Measurements from ENCODE around the gene IL6ST. TPM values are rescaled to one million over a fixed set of nuclear protein-coding genes. Genes with fewer than 3 reads are reported as not detected.
"Not testable (repeated sequence)": the region's sequence is repeated elsewhere in the genome, so short reads cannot be mapped to it uniquely, and the experiment has no call there.

Gene IL6ST
- total RNA-seq, 4 donors from 2014 or later: 51.3 to 179 (median 136) TPM

GRCh38 chr5:55988979-55989638, 5.7 kb downstream of the IL6ST start:
- H3K4me3 ChIP-seq: peak overlapping the region in 1 of 4 donors; percentile 17
- peaks cover 5 to 56% (median 29%) of the 10 kb centered on the region in 4 donors for H3K4me1 ChIP-seq
- H3K9me3 ChIP-seq: no peaks in the 10 kb centered on the region
- H3K36me3 ChIP-seq: no peaks in the 10 kb centered on the region
- no peak for TF ChIP-seq POLR2A (IDR thresholded peaks at IDR 0.05)
- no peak for TF ChIP-seq EP300 (IDR thresholded peaks at IDR 0.05; ENCODE audit: low read depth)
- no peak for TF ChIP-seq POLR2AphosphoS5 (IDR thresholded peaks at IDR 0.05)
- intact Hi-C loops (cut with DNase I; ENCODE audit: low total_unique reads): no loop called here
- 40 to 50% methylated on average over 3 to 4 of the region's 4 CpGs for WGBS, 2 donors (ENCODE audit: low coverage in 1 of 2)
- no peak for DNase-seq
- peak overlapping the region in 1 of 4 donors; percentile 23 for H3K27ac ChIP-seq
- H3K27me3 ChIP-seq: no peaks in the 10 kb centered on the region
- in situ Hi-C loops (cut with MboI; ENCODE audit: low pct_ligation_motif_present in 1 of 4, low pct_unique_long_range_greater_than_20kb in 1 of 4, low sequenced_read_pairs in 3 of 4): loop anchor here in 2 of 4 donors (10.0 to 25.0 kb wide), 2 partner anchors 206 to 873 kb away; no protein-coding TSS in a partner anchor

- H3K27ac ChIP-seq; H3K4me3 ChIP-seq; DNase-seq; H3K27me3 ChIP-seq; intact Hi-C loops (cut with DNase I; ENCODE audit: low total_unique reads); H3K36me3 ChIP-seq; H3K9me3 ChIP-seq: not testable (repeated sequence)
- in situ Hi-C loops (cut with MboI; ENCODE audit: low pct_ligation_motif_present in 1 of 4, low pct_unique_long_range_greater_than_20kb in 1 of 4, low sequenced_read_pairs in 3 of 4): loop anchor here in 2 of 4 donors (10.0 to 25.0 kb wide), 2 partner anchors 206 to 874 kb away; no protein-coding TSS in a partner anchor
- peaks cover 5 to 60% (median 33%) of the 10 kb centered on the region in 4 donors for H3K4me1 ChIP-seq
- WGBS, 2 donors (ENCODE audit: low coverage in 1 of 2): 91% methylated on average over 10 of the region's 10 CpGs; no CpG with 5 or more reads in 1 of the 2 donors
Measured at GRCh38 chr5:55988428-55988827, 6.3 kb downstream of the IL6ST start.

GRCh38 chr5:55986931-55987330, 7.8 kb downstream of the IL6ST start:
- H3K27me3 ChIP-seq: no peaks in the 10 kb centered on the region
- 76 to 79% methylated on average over 4 of the region's 4 CpGs for WGBS, 2 donors (ENCODE audit: low coverage in 1 of 2)
- intact Hi-C loops (cut with DNase I; ENCODE audit: low total_unique reads) (no loop called here), in situ Hi-C loops (cut with MboI; ENCODE audit: low pct_ligation_motif_present in 1 of 4, low pct_unique_long_range_greater_than_20kb in 1 of 4, low sequenced_read_pairs in 3 of 4) (loop anchor here in 2 of 4 donors (10.0 to 25.0 kb wide), 2 partner anchors 208 to 875 kb away; no protein-coding TSS in a partner anchor)
- no peak overlapping the region for H3K4me3 ChIP-seq
- TF ChIP-seq, protein P1, sequence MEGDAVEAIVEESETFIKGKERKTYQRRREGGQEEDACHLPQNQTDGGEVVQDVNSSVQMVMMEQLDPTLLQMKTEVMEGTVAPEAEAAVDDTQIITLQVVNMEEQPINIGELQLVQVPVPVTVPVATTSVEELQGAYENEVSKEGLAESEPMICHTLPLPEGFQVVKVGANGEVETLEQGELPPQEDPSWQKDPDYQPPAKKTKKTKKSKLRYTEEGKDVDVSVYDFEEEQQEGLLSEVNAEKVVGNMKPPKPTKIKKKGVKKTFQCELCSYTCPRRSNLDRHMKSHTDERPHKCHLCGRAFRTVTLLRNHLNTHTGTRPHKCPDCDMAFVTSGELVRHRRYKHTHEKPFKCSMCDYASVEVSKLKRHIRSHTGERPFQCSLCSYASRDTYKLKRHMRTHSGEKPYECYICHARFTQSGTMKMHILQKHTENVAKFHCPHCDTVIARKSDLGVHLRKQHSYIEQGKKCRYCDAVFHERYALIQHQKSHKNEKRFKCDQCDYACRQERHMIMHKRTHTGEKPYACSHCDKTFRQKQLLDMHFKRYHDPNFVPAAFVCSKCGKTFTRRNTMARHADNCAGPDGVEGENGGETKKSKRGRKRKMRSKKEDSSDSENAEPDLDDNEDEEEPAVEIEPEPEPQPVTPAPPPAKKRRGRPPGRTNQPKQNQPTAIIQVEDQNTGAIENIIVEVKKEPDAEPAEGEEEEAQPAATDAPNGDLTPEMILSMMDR (IDR thresholded peaks at IDR 0.05): no peak
- TF ChIP-seq POLR2AphosphoS5 (IDR thresholded peaks at IDR 0.05) (no peak), EP300 (IDR thresholded peaks at IDR 0.05; ENCODE audit: low read depth) (no peak), POLR2A (IDR thresholded peaks at IDR 0.05) (no peak)
- no peak for DNase-seq
- peaks cover 2 to 60% (median 30%) of the 10 kb centered on the region in 4 donors for H3K4me1 ChIP-seq
- H3K9me3 ChIP-seq: no peaks in the 10 kb centered on the region
- H3K36me3 ChIP-seq: no peaks in the 10 kb centered on the region
- no peak overlapping the region for H3K27ac ChIP-seq

DNA sequence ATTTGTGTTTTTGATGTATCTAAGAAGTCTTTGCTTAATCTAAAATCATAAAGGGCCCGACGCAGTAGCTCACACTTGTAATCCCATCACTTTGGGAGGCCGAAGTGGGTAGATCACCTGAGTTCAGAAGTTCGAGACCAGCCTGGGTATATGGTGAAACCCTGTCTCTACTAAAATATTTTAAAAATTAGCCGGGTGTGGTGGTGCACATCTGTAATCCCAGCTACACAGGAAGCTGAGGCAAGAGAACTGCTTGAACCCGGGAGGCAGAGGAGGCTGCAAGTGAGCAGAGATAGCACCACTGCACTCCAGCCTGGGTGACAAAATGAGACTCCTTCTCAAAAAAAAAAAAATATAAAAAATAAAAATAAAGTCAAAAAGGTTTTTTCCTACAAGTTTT, 9.6 kb downstream of the IL6ST start:
- no peak for TF ChIP-seq POLR2AphosphoS5 (IDR thresholded peaks at IDR 0.05)
- TF ChIP-seq POLR2A (IDR thresholded peaks at IDR 0.05): no peak
- TF ChIP-seq, protein P1 (IDR thresholded peaks at IDR 0.05): no peak
- TF ChIP-seq EP300 (IDR thresholded peaks at IDR 0.05; ENCODE audit: low read depth): no peak
- Histone ChIP-seq H3K9me3 (no peaks in the 10 kb centered on the region), H3K36me3 (peaks cover 0 to 12% (median 3%) of the 10 kb centered on the region in 4 donors), H3K27ac (no peak overlapping the region), H3K4me3 (no peak overlapping the region), H3K4me1 (peaks cover 2 to 52% (median 27%) of the 10 kb centered on the region in 4 donors), H3K27me3 (no peaks in the 10 kb centered on the region)
- DNase-seq: no peak
- intact Hi-C loops (cut with DNase I; ENCODE audit: low total_unique reads): no loop called here
- in situ Hi-C loops (cut with MboI; ENCODE audit: low pct_ligation_motif_present in 1 of 4, low pct_unique_long_range_greater_than_20kb in 1 of 4, low sequenced_read_pairs in 3 of 4): loop anchor here in 2 of 4 donors (10.0 to 25.0 kb wide), 2 partner anchors 210 to 877 kb away; no protein-coding TSS in a partner anchor
- 80 to 85% methylated on average over 1 to 6 of the region's 6 CpGs for WGBS, 2 donors (ENCODE audit: low coverage in 1 of 2)

GRCh38 chr5:55983986-55984385, 10.8 kb downstream of the IL6ST start:
- intact Hi-C loops (cut with DNase I; ENCODE audit: low total_unique reads): no loop called here
- TF ChIP-seq POLR2A (IDR thresholded peaks at IDR 0.05) (no peak), EP300 (IDR thresholded peaks at IDR 0.05; ENCODE audit: low read depth) (no peak), POLR2AphosphoS5 (IDR thresholded peaks at IDR 0.05) (no peak)
- TF ChIP-seq, protein P1 (IDR thresholded peaks at IDR 0.05): no peak
- no peak for DNase-seq
- H3K36me3 ChIP-seq: peaks cover 0 to 12% (median 3%) of the 10 kb centered on the region in 4 donors
- H3K9me3 ChIP-seq: no peaks in the 10 kb centered on the region
- H3K27ac ChIP-seq: no peak overlapping the region
- WGBS, 2 donors (ENCODE audit: low coverage in 1 of 2): 89 to 92% methylated on average over 2 of the region's 2 CpGs
- in situ Hi-C loops (cut with MboI; ENCODE audit: low pct_ligation_motif_present in 1 of 4, low pct_unique_long_range_greater_than_20kb in 1 of 4, low sequenced_read_pairs in 3 of 4): loop anchor here in 2 of 4 donors (10.0 to 25.0 kb wide), 2 partner anchors 211 to 878 kb away; no protein-coding TSS in a partner anchor
- H3K4me3 ChIP-seq: no peak overlapping the region
- no peaks in the 10 kb centered on the region for H3K27me3 ChIP-seq
- peaks cover 2 to 41% (median 17%) of the 10 kb centered on the region in 4 donors for H3K4me1 ChIP-seq

All from transverse colon (tissue), 4 donors.